Epithelial cell of proximal tubule (primary cell): Measurements from ENCODE around the gene HIC2. TPM values are rescaled to one million over a fixed set of nuclear protein-coding genes. Genes with fewer than 3 reads are reported as not detected.
"Not testable (repeated sequence)": the region's sequence is repeated elsewhere in the genome, so short reads cannot be mapped to it uniquely, and the experiment has no call there.

Source experiments
- DNase-seq: peaks from one replicate; pipeline ENCODE4 v3.0.0-alpha.2; 2011; ENCODE audit warnings: low read depth
- H3K4me3 ChIP-seq: 2 replicates; pipeline ENCODE4 v1.5.1; 2011; ENCODE audit warnings: low read depth, mild to moderate bottlenecking, low read length
- CTCF ChIP-seq: conservative IDR thresholded peaks from 2 replicates; pipeline ENCODE4 v1.5.1; 2012; ENCODE audit warnings: low read depth, mild to moderate bottlenecking, low read length
- total RNA-seq: library from RNA; depleted of rRNA; stranded (reverse); fragments of >200 nt; gene quantifications from 2 replicates; pipeline ENCODE4 v1.2.3, GENCODE V29; 2015

The HIC2 gene
- total RNA-seq, 1 donor from 2014 or later: 5.3 TPM

GRCh38 chr22:21455334-21456089 lies 38.3 kb downstream of the HIC2 start:
- no peak for DNase-seq
- TF ChIP-seq CTCF: no peak

GRCh38 chr22:21457023-21457787 lies 40.0 kb downstream of the HIC2 start:
- DNase-seq: no peak
- H3K4me3 ChIP-seq: no peak overlapping the region
- TF ChIP-seq CTCF: no peak

More at GRCh38 chr22:21455334-21456089, 38.3 kb downstream of the HIC2 start:
- no peak overlapping the region for H3K4me3 ChIP-seq

GRCh38 chr22:21462672-21463071 lies 45.5 kb downstream of the HIC2 start:
- not testable (repeated sequence) for H3K4me3 ChIP-seq, DNase-seq

- H3K4me3 ChIP-seq: peak within 1 kb of the TSS; percentile 47
- not testable (repeated sequence) for DNase-seq
These were observed 50.4 kb downstream of the HIC2 start, which contains the start of gene TMEM191C for GRCh38 chr22:21467337-21468193. Gene TMEM191C, plus strand, starts transcription at chr22:21467387. Its CDS starts 73 bp downstream, at chr22:21467460.

- peak; percentile 50 for DNase-seq
- peak overlapping the region; percentile 47 for H3K4me3 ChIP-seq
These were observed 51.3 kb downstream of the HIC2 start for GRCh38 chr22:21468194-21469096.

GRCh38 chr22:21469097-21469994 lies 52.2 kb downstream of the HIC2 start:
- DNase-seq, H3K4me3 ChIP-seq: not testable (repeated sequence)

- DNase-seq, H3K4me3 ChIP-seq: not testable (repeated sequence)
These were observed 55.8 kb downstream of the HIC2 start for GRCh38 chr22:21472984-21473383.

GRCh38 chr22:21473664-21474063 lies 56.5 kb downstream of the HIC2 start:
- DNase-seq, H3K4me3 ChIP-seq: not testable (repeated sequence)

- DNase-seq, H3K4me3 ChIP-seq: not testable (repeated sequence)
These were observed 66.9 kb downstream of the HIC2 start for GRCh38 chr22:21484039-21484438.

GRCh38 chr22:21487723-21488122 lies 70.6 kb downstream of the HIC2 start:
- not testable (repeated sequence) for DNase-seq, H3K4me3 ChIP-seq

- DNase-seq, H3K4me3 ChIP-seq: not testable (repeated sequence)
These were observed 72.0 kb downstream of the HIC2 start for GRCh38 chr22:21489149-21489680.

- H3K4me3 ChIP-seq, DNase-seq: not testable (repeated sequence)
These were observed 73.4 kb downstream of the HIC2 start for GRCh38 chr22:21490556-21490955.

- not testable (repeated sequence) for H3K4me3 ChIP-seq
These were observed 75.1 kb downstream of the HIC2 start for GRCh38 chr22:21492271-21492670.

More at GRCh38 chr22:21492271-21492670, 75.1 kb downstream of the HIC2 start:
- not testable (repeated sequence) for DNase-seq
